HG03135 (cell line): ENCODE data around the gene CHD6.

Experiments used
- ATAC-seq: cut with Tn5 transposase; IDR thresholded peaks from one replicate; pipeline ENCODE4 v1.9.1; 2021; ENCODE audit warnings: mild to moderate bottlenecking, moderate library complexity; ENCODE audit not compliant: unreplicated experiment

CHD6 gene

GRCh38 chr20:41428285-41428684, 189.9 kb downstream of the CHD6 start:
- no peak for ATAC-seq

- ATAC-seq, result no peak
Observed at GRCh38 chr20:41427833-41428232, 190.3 kb downstream of the CHD6 start.

- ATAC-seq, result no peak
Observed at GRCh38 chr20:41426976-41427375, 191.2 kb downstream of the CHD6 start.

GRCh38 chr20:41426086-41426830, 191.9 kb downstream of the CHD6 start:
- ATAC-seq, result no peak

- no peak for ATAC-seq
Observed at GRCh38 chr20:41425180-41425884, 192.8 kb downstream of the CHD6 start.

GRCh38 chr20:41424546-41424945, 193.6 kb downstream of the CHD6 start:
- no peak for ATAC-seq

GRCh38 chr20:41424011-41424410, 194.2 kb downstream of the CHD6 start:
- no peak for ATAC-seq

GRCh38 chr20:41422953-41423352, 195.2 kb downstream of the CHD6 start:
- no peak for ATAC-seq

GRCh38 chr20:41418739-41419293, 199.4 kb downstream of the CHD6 start:
- no peak for ATAC-seq

- no peak for ATAC-seq
Observed at GRCh38 chr20:41418031-41418430, 200.1 kb downstream of the CHD6 start.

- ATAC-seq, result no peak
Observed at GRCh38 chr20:41415191-41415590, 203.0 kb downstream of the CHD6 start.

- ATAC-seq, result no peak
Observed at GRCh38 chr20:41413169-41413568, 205.0 kb downstream of the CHD6 start.

- no peak for ATAC-seq
Observed at GRCh38 chr20:41412324-41413120, 205.7 kb downstream of the CHD6 start.

GRCh38 chr20:41411391-41411847, 206.8 kb downstream of the CHD6 start:
- ATAC-seq, result no peak

- ATAC-seq, result no peak
Observed at GRCh38 chr20:41408986-41409385, 209.2 kb downstream of the CHD6 start.

GRCh38 chr20:41408156-41408794, 209.9 kb downstream of the CHD6 start:
- ATAC-seq, result no peak

GRCh38 chr20:41407607-41408006, 210.6 kb downstream of the CHD6 start:
- no peak for ATAC-seq

- no peak for ATAC-seq
Observed at GRCh38 chr20:41406896-41407444, 211.2 kb downstream of the CHD6 start.

- ATAC-seq, result no peak
Observed at GRCh38 chr20:41406353-41406752, 211.8 kb downstream of the CHD6 start.

GRCh38 chr20:41405436-41405835, 212.7 kb downstream of the CHD6 start:
- ATAC-seq, result no peak
